ENCODE measurements around the gene CCDC57.

The CCDC57 gene

DNA sequence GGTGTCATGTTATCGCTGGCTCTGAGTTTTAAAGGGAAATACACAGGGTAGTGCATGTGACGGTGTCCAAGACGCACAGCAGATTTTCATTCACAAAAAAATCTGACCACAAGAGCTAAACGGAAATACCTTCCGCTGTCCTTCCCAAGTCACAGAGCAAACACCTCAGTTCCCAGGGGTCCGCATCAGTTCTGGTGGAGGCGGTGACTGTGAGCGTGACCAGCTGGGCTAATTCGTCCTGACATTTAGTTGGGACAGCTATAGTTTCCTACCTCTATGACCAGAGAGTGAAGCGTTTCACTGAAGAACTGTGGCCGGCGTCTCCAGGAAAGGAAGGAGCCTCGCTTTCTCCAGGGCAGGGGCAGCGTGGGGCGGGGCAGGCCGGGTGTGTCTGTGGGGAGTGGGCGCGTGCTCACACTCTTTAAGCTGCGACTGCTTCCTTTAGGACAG lies 104.1 kb downstream of the CCDC57 start:
- Histone ChIP-seq H3K27ac (ENCODE audit: low read length) (no peak overlapping the region), H3K4me3 (ENCODE audit: low read depth in 1 of 2, low read length in 2 of 2) (no peak overlapping the region), H3K9me3 (ENCODE audit: control insufficient read depth in 1 of 2, low read length in 2 of 2) (no peaks in the 10 kb centered on the region), H3K36me3 (ENCODE audit: control insufficient read depth in 1 of 2, insufficient read depth in 2 of 2, low read length in 2 of 2) (peaks cover 3 to 10% of the 10 kb centered on the region in 2 donors), H3K27me3 (ENCODE audit: low read depth, low read length) (no peaks in the 10 kb centered on the region), H3K4me1 (ENCODE audit: control insufficient read depth in 1 of 2, insufficient read depth in 2 of 2, low read length in 2 of 2) (peaks cover 7 to 22% of the 10 kb centered on the region in 2 donors)

- no peaks in the 10 kb centered on the region for H3K9me3 ChIP-seq (ENCODE audit: control insufficient read depth in 1 of 2, low read length in 2 of 2)
- H3K4me1 ChIP-seq (ENCODE audit: control insufficient read depth in 1 of 2, insufficient read depth in 2 of 2, low read length in 2 of 2): peaks cover 7 to 22% of the 10 kb centered on the region in 2 donors
- H3K36me3 ChIP-seq (ENCODE audit: control insufficient read depth in 1 of 2, insufficient read depth in 2 of 2, low read length in 2 of 2): peaks cover 3 to 6% of the 10 kb centered on the region in 2 donors
- no peak overlapping the region for H3K4me3 ChIP-seq (ENCODE audit: low read depth in 1 of 2, low read length in 2 of 2)
- no peaks in the 10 kb centered on the region for H3K27me3 ChIP-seq (ENCODE audit: low read depth, low read length)
- H3K27ac ChIP-seq (ENCODE audit: low read length): no peak overlapping the region
These were observed 104.6 kb downstream of the CCDC57 start for GRCh38 chr17:82108038-82108437.

DNA sequence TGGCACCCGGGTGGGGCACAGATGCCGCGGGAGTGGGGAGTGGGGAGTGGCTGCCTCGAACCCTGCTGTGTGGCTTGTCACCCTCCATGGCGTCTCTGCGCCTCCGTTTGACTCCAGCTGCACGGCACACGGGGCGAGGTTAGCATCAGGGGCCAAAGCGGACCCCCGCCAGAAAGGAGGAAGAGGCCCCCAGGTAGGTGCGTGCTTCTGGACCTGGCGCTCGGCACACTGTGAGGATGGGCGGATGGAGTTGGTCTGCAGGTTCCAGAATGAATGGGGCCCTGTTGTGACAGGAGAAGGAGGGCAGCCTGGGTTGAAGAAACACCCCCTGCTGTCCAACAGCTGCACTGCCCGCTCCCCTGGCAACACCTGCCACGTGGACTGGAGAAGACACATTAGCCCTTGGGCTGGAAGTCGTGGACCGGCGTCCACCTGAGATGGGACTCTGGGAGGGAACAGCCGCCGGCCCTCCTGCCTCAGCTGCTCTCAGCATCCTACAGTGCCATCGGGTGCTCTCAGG lies 105.2 kb downstream of the CCDC57 start:
- H3K36me3 ChIP-seq (ENCODE audit: control insufficient read depth in 1 of 2, insufficient read depth in 2 of 2, low read length in 2 of 2): peaks cover 3 to 5% of the 10 kb centered on the region in 2 donors
- no peak overlapping the region for H3K4me3 ChIP-seq (ENCODE audit: low read depth in 1 of 2, low read length in 2 of 2)
- peaks cover 7 to 22% of the 10 kb centered on the region in 2 donors for H3K4me1 ChIP-seq (ENCODE audit: control insufficient read depth in 1 of 2, insufficient read depth in 2 of 2, low read length in 2 of 2)
- H3K9me3 ChIP-seq (ENCODE audit: control insufficient read depth in 1 of 2, low read length in 2 of 2): no peaks in the 10 kb centered on the region
- H3K27ac ChIP-seq (ENCODE audit: low read length): no peak overlapping the region
- H3K27me3 ChIP-seq (ENCODE audit: low read depth, low read length): no peaks in the 10 kb centered on the region

- Histone ChIP-seq H3K36me3 (ENCODE audit: control insufficient read depth in 1 of 2, insufficient read depth in 2 of 2, low read length in 2 of 2) (peaks cover 0 to 3% of the 10 kb centered on the region in 2 donors), H3K4me3 (ENCODE audit: low read depth in 1 of 2, low read length in 2 of 2) (peak overlapping the region; percentile 22 to 42), H3K27ac (ENCODE audit: low read length) (peak overlapping the region; percentile 72), H3K27me3 (ENCODE audit: low read depth, low read length) (no peaks in the 10 kb centered on the region), H3K9me3 (ENCODE audit: control insufficient read depth in 1 of 2, low read length in 2 of 2) (no peaks in the 10 kb centered on the region), H3K4me1 (ENCODE audit: control insufficient read depth in 1 of 2, insufficient read depth in 2 of 2, low read length in 2 of 2) (peaks cover 7 to 22% of the 10 kb centered on the region in 2 donors)
These were observed 105.8 kb downstream of the CCDC57 start for GRCh38 chr17:82106688-82107305.

GRCh38 chr17:82105882-82106687 lies 106.6 kb downstream of the CCDC57 start:
- H3K4me1 ChIP-seq (ENCODE audit: control insufficient read depth in 1 of 2, insufficient read depth in 2 of 2, low read length in 2 of 2): peaks cover 7 to 22% of the 10 kb centered on the region in 2 donors
- peak overlapping the region; percentile 72 for H3K27ac ChIP-seq (ENCODE audit: low read length)
- peaks cover 0 to 3% of the 10 kb centered on the region in 2 donors for H3K36me3 ChIP-seq (ENCODE audit: control insufficient read depth in 1 of 2, insufficient read depth in 2 of 2, low read length in 2 of 2)
- peak overlapping the region; percentile 22 to 42 for H3K4me3 ChIP-seq (ENCODE audit: low read depth in 1 of 2, low read length in 2 of 2)
- H3K27me3 ChIP-seq (ENCODE audit: low read depth, low read length): no peaks in the 10 kb centered on the region
- H3K9me3 ChIP-seq (ENCODE audit: control insufficient read depth in 1 of 2, low read length in 2 of 2): no peaks in the 10 kb centered on the region

DNA sequence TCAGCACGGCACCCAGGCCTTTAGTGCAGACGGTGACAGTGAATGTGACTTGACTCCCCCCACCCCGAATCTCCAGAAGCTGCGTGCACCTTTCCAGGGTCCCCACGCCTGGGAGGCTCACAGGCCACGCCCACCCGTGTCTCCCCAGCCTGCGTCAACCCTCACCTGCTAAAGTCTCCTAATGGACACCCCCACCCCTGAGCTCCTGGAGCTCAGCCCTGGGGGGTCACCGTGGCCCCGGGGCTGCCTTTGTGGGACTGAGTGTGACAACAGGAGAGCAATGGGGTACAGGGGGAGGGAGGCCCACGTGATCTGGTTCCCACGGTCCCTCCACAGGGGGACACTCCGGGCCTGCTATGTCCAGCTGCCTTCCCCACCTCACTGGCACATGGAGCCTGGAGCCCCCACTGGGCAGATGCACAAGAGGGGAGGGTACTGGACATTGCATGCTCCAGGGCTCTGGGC lies 107.2 kb downstream of the CCDC57 start:
- Histone ChIP-seq H3K4me3 (ENCODE audit: low read depth in 1 of 2, low read length in 2 of 2) (no peak overlapping the region), H3K27me3 (ENCODE audit: low read depth, low read length) (no peaks in the 10 kb centered on the region), H3K27ac (ENCODE audit: low read length) (no peak overlapping the region), H3K4me1 (ENCODE audit: control insufficient read depth in 1 of 2, insufficient read depth in 2 of 2, low read length in 2 of 2) (peaks cover 7 to 22% of the 10 kb centered on the region in 2 donors), H3K36me3 (ENCODE audit: control insufficient read depth in 1 of 2, insufficient read depth in 2 of 2, low read length in 2 of 2) (peaks cover 0 to 3% of the 10 kb centered on the region in 2 donors), H3K9me3 (ENCODE audit: control insufficient read depth in 1 of 2, low read length in 2 of 2) (no peaks in the 10 kb centered on the region)

DNA sequence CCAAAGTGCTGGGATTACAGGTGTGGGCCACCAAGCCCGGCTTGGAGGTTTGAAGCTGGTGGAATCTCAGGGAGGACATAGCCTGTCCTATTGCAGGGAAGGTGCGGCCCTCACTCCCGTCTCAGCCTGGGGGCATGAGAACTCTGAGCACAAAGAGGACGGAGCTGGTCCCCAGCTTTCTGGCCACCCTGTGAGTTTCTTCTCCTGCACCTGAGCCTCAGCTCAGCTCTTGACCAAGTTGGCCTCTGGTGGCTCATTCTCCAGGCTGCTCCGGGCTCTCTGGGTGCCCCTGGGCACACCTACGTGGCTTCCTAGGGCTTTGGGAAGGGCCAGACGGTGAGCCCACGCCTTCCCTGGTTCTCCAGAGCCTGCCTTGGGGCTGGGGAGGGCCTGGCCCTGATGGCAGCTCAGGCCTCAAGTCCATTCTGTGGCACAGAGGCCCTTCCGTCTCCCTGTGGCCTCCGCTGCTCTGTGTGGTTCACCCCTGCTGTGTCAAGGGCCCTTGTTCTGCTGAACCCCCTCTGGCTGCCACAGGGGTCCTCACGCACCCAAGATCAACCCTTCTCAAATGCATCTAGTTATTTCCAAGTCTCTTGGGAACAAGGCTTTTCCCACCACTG lies 107.7 kb downstream of the CCDC57 start:
- no peaks in the 10 kb centered on the region for H3K9me3 ChIP-seq (ENCODE audit: control insufficient read depth in 1 of 2, low read length in 2 of 2)
- no peak overlapping the region for H3K4me3 ChIP-seq (ENCODE audit: low read depth in 1 of 2, low read length in 2 of 2)
- H3K27me3 ChIP-seq (ENCODE audit: low read depth, low read length): no peaks in the 10 kb centered on the region
- H3K36me3 ChIP-seq (ENCODE audit: control insufficient read depth in 1 of 2, insufficient read depth in 2 of 2, low read length in 2 of 2): peaks cover 0 to 3% of the 10 kb centered on the region in 2 donors
- peaks cover 7 to 26% of the 10 kb centered on the region in 2 donors for H3K4me1 ChIP-seq (ENCODE audit: control insufficient read depth in 1 of 2, insufficient read depth in 2 of 2, low read length in 2 of 2)
- no peak overlapping the region for H3K27ac ChIP-seq (ENCODE audit: low read length)

- H3K4me3 ChIP-seq (ENCODE audit: low read depth in 1 of 2, low read length in 2 of 2): no peak overlapping the region
- peaks cover 0 to 3% of the 10 kb centered on the region in 2 donors for H3K36me3 ChIP-seq (ENCODE audit: control insufficient read depth in 1 of 2, insufficient read depth in 2 of 2, low read length in 2 of 2)
- no peaks in the 10 kb centered on the region for H3K27me3 ChIP-seq (ENCODE audit: low read depth, low read length)
- H3K9me3 ChIP-seq (ENCODE audit: control insufficient read depth in 1 of 2, low read length in 2 of 2): no peaks in the 10 kb centered on the region
- no peak overlapping the region for H3K27ac ChIP-seq (ENCODE audit: low read length)
- peaks cover 7 to 37% of the 10 kb centered on the region in 2 donors for H3K4me1 ChIP-seq (ENCODE audit: control insufficient read depth in 1 of 2, insufficient read depth in 2 of 2, low read length in 2 of 2)
These were observed 108.8 kb downstream of the CCDC57 start for GRCh38 chr17:82103553-82104451.

GRCh38 chr17:82101767-82102679 lies 110.6 kb downstream of the CCDC57 start:
- Histone ChIP-seq H3K27me3 (ENCODE audit: low read depth, low read length) (no peaks in the 10 kb centered on the region), H3K27ac (ENCODE audit: low read length) (no peak overlapping the region), H3K9me3 (ENCODE audit: control insufficient read depth in 1 of 2, low read length in 2 of 2) (no peaks in the 10 kb centered on the region), H3K36me3 (ENCODE audit: control insufficient read depth in 1 of 2, insufficient read depth in 2 of 2, low read length in 2 of 2) (no peaks in the 10 kb centered on the region), H3K4me3 (ENCODE audit: low read depth in 1 of 2, low read length in 2 of 2) (no peak overlapping the region), H3K4me1 (ENCODE audit: control insufficient read depth in 1 of 2, insufficient read depth in 2 of 2, low read length in 2 of 2) (peaks cover 7 to 35% of the 10 kb centered on the region in 2 donors)

GRCh38 chr17:82101301-82101715 lies 111.3 kb downstream of the CCDC57 start:
- Histone ChIP-seq H3K4me1 (ENCODE audit: control insufficient read depth in 1 of 2, insufficient read depth in 2 of 2, low read length in 2 of 2) (peaks cover 5 to 35% of the 10 kb centered on the region in 2 donors), H3K27me3 (ENCODE audit: low read depth, low read length) (no peaks in the 10 kb centered on the region), H3K4me3 (ENCODE audit: low read depth in 1 of 2, low read length in 2 of 2) (no peak overlapping the region), H3K27ac (ENCODE audit: low read length) (no peak overlapping the region), H3K36me3 (ENCODE audit: control insufficient read depth in 1 of 2, insufficient read depth in 2 of 2, low read length in 2 of 2) (no peaks in the 10 kb centered on the region), H3K9me3 (ENCODE audit: control insufficient read depth in 1 of 2, low read length in 2 of 2) (no peaks in the 10 kb centered on the region)

Data from muscle layer of duodenum (tissue), 2 donors.